ENCODE measurements around the gene FSTL1.

Gene FSTL1

GRCh38 chr3:120355486-120355885, 95.3 kb downstream of the FSTL1 start:
- DNase-seq (ENCODE audit: low read depth) = no peak

GRCh38 chr3:120353463-120353862, 97.3 kb downstream of the FSTL1 start:
- DNase-seq (ENCODE audit: low read depth) = no peak

GRCh38 chr3:120352017-120352416, 98.8 kb downstream of the FSTL1 start:
- no peak for DNase-seq (ENCODE audit: low read depth)

- no peak for DNase-seq (ENCODE audit: low read depth)
Measured at GRCh38 chr3:120350401-120350941, 100.3 kb downstream of the FSTL1 start.

- DNase-seq (ENCODE audit: low read depth) = no peak
Measured at GRCh38 chr3:120349855-120350125, 101.0 kb downstream of the FSTL1 start.

GRCh38 chr3:120348991-120349854, 101.6 kb downstream of the FSTL1 start, which contains the start of gene LRRC58:
Gene LRRC58 (minus strand): TSS chr3:120349354. CDS start chr3:120349243, 111 bp downstream.
- DNase-seq (ENCODE audit: low read depth) = peak; percentile 86

GRCh38 chr3:120348065-120348990, 102.5 kb downstream of the FSTL1 start:
- peak; percentile 42 for DNase-seq (ENCODE audit: low read depth)

GRCh38 chr3:120344349-120344748, 106.4 kb downstream of the FSTL1 start:
- DNase-seq (ENCODE audit: low read depth) = no peak
